Progenitor cell of endocrine pancreas (in vitro differentiated cells): ENCODE measurements around the gene BECN2. TPM values are rescaled to one million over a fixed set of nuclear protein-coding genes. Genes with fewer than 3 reads are reported as not detected.

ENCODE experiments used
- DNase-seq: peaks from one replicate; pipeline ENCODE4 v3.0.0; 2021; ENCODE audit warnings: low spot score; ENCODE audit not compliant: unreplicated experiment
- H3K27ac Mint-ChIP-seq: 2 replicates; pipeline ENCODE4 v1.8.0; 2021; ENCODE audit warnings: mild to moderate bottlenecking, moderate library complexity, mixed read lengths
- H3K27me3 Mint-ChIP-seq: 2 replicates; pipeline ENCODE4 v1.8.0; 2021; ENCODE audit warnings: mixed read lengths
- H3K36me3 Mint-ChIP-seq: 2 replicates; pipeline ENCODE4 v1.8.0; 2022; ENCODE audit warnings: mixed read lengths; ENCODE audit not compliant: insufficient read depth
- H3K4me1 Mint-ChIP-seq: 2 replicates; pipeline ENCODE4 v1.8.0; 2021; ENCODE audit warnings: low read depth, mixed read lengths
- H3K4me3 Mint-ChIP-seq: 2 replicates; pipeline ENCODE4 v1.8.0; 2021; ENCODE audit warnings: low read depth, mild to moderate bottlenecking, moderate library complexity, mixed read lengths
- H3K9me3 Mint-ChIP-seq: 2 replicates; pipeline ENCODE4 v1.8.0; 2021; ENCODE audit warnings: low read depth, mixed read lengths
- long read RNA-seq: library from polyadenylated mRNA; unstranded; transcript quantifications from one replicate; pipeline ENCODE4 v2.0.0, GENCODE V29; 2020
- total RNA-seq: library from RNA; stranded (reverse); gene quantifications from 2 replicates; pipeline ENCODE4 v1.2.1, GENCODE V29; 2021
- TF ChIP-seq, protein P1 (sequence below): fragments of 200-600 bp; sonication (generic); IDR thresholded peaks from one replicate; pipeline ENCODE4 v1.5.0; 2021; ENCODE audit warnings: antibody characterized with exemption, mild to moderate bottlenecking; ENCODE audit not compliant: unreplicated experiment

BECN2 gene, protein sequence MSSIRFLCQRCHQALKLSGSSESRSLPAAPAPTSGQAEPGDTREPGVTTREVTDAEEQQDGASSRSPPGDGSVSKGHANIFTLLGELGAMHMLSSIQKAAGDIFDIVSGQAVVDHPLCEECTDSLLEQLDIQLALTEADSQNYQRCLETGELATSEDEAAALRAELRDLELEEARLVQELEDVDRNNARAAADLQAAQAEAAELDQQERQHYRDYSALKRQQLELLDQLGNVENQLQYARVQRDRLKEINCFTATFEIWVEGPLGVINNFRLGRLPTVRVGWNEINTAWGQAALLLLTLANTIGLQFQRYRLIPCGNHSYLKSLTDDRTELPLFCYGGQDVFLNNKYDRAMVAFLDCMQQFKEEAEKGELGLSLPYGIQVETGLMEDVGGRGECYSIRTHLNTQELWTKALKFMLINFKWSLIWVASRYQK
- total RNA-seq, result not detected in 2 replicates
- long read RNA-seq, result 0 reads

DNA sequence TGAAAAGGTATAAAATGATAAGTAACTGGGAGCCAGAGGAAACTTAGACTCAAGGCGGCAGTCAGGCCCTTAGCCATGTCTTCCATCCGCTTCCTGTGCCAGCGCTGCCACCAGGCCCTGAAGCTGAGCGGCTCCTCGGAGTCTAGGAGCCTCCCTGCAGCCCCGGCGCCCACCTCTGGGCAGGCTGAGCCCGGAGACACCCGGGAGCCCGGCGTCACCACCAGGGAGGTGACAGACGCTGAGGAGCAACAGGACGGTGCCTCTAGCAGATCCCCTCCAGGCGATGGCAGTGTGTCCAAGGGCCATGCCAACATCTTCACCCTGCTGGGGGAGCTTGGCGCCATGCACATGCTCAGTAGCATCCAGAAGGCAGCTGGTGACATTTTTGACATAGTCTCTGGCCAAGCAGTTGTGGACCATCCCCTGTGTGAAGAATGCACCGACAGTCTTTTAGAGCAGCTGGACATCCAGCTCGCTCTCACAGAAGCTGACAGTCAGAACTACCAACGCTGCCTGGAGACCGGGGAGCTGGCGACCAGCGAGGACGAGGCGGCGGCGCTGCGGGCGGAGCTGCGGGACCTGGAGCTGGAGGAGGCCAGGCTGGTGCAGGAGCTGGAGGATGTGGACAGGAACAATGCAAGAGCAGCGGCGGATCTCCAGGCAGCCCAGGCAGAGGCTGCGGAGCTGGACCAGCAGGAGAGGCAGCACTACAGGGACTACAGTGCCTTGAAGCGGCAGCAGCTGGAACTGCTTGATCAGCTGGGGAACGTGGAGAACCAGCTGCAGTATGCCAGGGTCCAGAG, at the start of gene BECN2:
Gene BECN2 (plus strand): TSS at position 76 of the 803 bp plus-strand sequence. CDS start 0 bp downstream, at position 76.
- Mint-ChIP-seq H3K4me1 (no peaks in the 10 kb centered on the region), H3K36me3 (no peaks in the 10 kb centered on the region), H3K27me3 (no peaks in the 10 kb centered on the region), H3K4me3 (no peak within 1 kb of the TSS), H3K9me3 (no peaks in the 10 kb centered on the region), H3K27ac (no peak within 1 kb of the TSS)
- DNase-seq, result no peak
- TF ChIP-seq, protein P1, sequence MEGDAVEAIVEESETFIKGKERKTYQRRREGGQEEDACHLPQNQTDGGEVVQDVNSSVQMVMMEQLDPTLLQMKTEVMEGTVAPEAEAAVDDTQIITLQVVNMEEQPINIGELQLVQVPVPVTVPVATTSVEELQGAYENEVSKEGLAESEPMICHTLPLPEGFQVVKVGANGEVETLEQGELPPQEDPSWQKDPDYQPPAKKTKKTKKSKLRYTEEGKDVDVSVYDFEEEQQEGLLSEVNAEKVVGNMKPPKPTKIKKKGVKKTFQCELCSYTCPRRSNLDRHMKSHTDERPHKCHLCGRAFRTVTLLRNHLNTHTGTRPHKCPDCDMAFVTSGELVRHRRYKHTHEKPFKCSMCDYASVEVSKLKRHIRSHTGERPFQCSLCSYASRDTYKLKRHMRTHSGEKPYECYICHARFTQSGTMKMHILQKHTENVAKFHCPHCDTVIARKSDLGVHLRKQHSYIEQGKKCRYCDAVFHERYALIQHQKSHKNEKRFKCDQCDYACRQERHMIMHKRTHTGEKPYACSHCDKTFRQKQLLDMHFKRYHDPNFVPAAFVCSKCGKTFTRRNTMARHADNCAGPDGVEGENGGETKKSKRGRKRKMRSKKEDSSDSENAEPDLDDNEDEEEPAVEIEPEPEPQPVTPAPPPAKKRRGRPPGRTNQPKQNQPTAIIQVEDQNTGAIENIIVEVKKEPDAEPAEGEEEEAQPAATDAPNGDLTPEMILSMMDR, result no peak

DNA sequence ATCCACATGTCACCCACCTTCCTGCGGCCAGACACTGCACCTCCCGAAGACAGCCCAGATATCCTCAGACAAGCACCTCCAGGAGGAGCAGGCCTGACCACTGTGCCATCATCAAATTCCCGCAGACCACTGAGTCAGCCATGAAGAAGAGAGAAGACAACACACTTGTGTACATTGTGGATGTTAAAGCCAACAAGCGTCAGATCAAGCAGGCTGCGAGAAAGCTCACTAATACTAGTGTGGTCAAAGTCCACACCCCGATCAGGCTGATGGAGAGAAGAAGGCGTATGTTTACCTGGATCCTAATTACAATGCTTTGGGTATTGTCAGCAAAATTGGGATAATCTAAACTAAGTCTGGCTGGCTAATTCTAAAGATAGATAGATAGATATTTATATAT, 41.4 kb upstream of the BECN2 start:
- peaks cover 4% of the 10 kb centered on the region for H3K4me1 Mint-ChIP-seq
- no peak for DNase-seq
- H3K36me3 Mint-ChIP-seq, result no peaks in the 10 kb centered on the region
- peaks cover 3% of the 10 kb centered on the region for H3K9me3 Mint-ChIP-seq
- H3K4me3 Mint-ChIP-seq, result no peak overlapping the region
- no peak overlapping the region for H3K27ac Mint-ChIP-seq
- no peaks in the 10 kb centered on the region for H3K27me3 Mint-ChIP-seq
- TF ChIP-seq, protein P1, result no peak

DNA sequence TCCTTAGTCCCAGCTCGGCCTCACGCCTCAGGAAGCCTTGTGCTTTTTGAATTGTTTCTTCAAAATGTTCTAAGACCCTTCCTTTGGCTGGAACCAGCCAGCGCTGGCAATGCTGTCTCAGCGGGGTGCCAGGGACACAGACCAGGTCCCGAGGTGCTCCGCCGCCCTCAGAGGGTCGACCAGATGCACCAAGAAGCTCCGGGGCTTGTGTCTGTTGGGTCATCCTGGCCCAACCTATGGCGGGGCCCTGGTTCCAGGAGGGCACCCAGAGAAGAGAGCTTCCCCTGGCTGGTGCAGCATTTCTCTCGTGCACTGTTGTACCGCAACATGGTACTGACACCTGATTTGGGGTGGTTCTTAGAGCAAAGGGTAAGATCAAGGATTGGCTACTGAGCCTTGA, 40.1 kb upstream of the BECN2 start:
- H3K9me3 Mint-ChIP-seq, result peaks cover 3% of the 10 kb centered on the region
- TF ChIP-seq, protein P1, result no peak
- H3K36me3 Mint-ChIP-seq, result no peaks in the 10 kb centered on the region
- DNase-seq, result no peak
- H3K4me3 Mint-ChIP-seq, result no peak overlapping the region
- peaks cover 4% of the 10 kb centered on the region for H3K4me1 Mint-ChIP-seq
- H3K27ac Mint-ChIP-seq, result no peak overlapping the region
- H3K27me3 Mint-ChIP-seq, result no peaks in the 10 kb centered on the region

- TF ChIP-seq, protein P1, result no peak
- Mint-ChIP-seq H3K27ac (peak overlapping the region; percentile 42), H3K9me3 (peaks cover 3% of the 10 kb centered on the region), H3K4me3 (no peak overlapping the region), H3K27me3 (no peaks in the 10 kb centered on the region), H3K36me3 (no peaks in the 10 kb centered on the region), H3K4me1 (peaks cover 4% of the 10 kb centered on the region)
- no peak for DNase-seq
Measured at GRCh38 chr1:241918879-241919278, 38.7 kb upstream of the BECN2 start.

DNA sequence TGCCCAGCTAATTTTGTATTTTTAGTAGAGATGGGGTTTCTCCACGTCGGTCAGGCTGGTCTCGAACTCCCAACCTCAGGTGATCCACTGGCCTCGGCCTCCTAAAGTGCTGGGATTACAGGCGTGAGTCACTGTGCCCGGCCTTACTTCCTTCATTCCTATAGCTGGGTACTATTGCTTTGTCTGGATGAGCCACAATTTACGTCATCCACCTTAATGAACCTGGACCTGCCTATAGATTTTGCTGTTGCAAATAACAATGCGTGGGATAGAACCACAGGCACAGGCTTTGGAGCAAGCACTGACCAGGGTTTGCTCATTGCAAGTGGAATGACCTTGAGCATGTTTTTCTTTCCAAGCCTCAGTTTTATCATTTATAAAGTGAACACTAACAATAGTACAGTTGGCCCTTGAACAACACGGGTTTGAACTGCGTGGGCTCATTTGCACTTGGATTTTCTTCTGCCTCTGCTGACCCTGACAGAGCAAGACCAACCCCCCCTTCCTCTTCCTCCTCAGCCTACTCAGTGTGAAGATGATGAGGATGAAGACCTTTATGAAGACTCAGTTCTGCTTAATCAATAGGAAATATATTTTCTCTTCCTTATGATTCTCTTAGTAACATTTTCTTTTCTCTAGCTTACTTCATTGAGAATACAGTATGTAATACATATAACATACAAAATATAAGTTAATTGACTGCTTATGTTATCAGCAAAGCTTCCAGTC, 33.3 kb upstream of the BECN2 start:
- no peaks in the 10 kb centered on the region for H3K36me3 Mint-ChIP-seq
- TF ChIP-seq, protein P1, result no peak
- H3K27me3 Mint-ChIP-seq, result peaks cover 2% of the 10 kb centered on the region
- H3K4me1 Mint-ChIP-seq, result no peaks in the 10 kb centered on the region
- no peak overlapping the region for H3K4me3 Mint-ChIP-seq
- H3K27ac Mint-ChIP-seq, result no peak overlapping the region
- no peak for DNase-seq
- no peaks in the 10 kb centered on the region for H3K9me3 Mint-ChIP-seq
